MCF 10A (cell line): Measurements from ENCODE around the gene KLHL12. TPM values are rescaled to one million over a fixed set of nuclear protein-coding genes. Genes with fewer than 3 reads are reported as not detected.
A peak's percentile ranks its signal among the peaks of the same experiment; 100 is the strongest.

Experiments used
- BruUV-seq: library from RNA; stranded (reverse); fragments of 400-500 nt; replicated peaks from 2 replicates; lab custom pipeline; 2021; lab: Mats Ljungman, UMichigan
- CTCF ChIA-PET: fragments of 300-600 bp; sonication (Branson Sonifier 250); formaldehyde crosslinking; extraction: SDS; loops from one replicate; lab custom pipeline; 2021; ENCODE audit warnings: antibody characterized with exemption, inconsistent platforms; lab: Yijun Ruan, JAX
- POLR2A ChIA-PET: fragments of 300-600, 350-650 bp; sonication (Branson Sonifier 250); formaldehyde crosslinking; extraction: SDS; loops from one replicate; lab custom pipeline; 2020; ENCODE audit warnings: antibody characterized with exemption, inconsistent platforms; lab: Yijun Ruan, JAX
- DNase-seq: peaks from one replicate; pipeline ENCODE4 v3.0.0-alpha.2; 2018; ENCODE audit not compliant: unreplicated experiment
- H3K27ac Mint-ChIP-seq: one replicate; pipeline ENCODE4 v1.8.0; 2022; ENCODE audit warnings: mild to moderate bottlenecking, low read depth, mixed read lengths; ENCODE audit not compliant: unreplicated experiment
- H3K27me3 Mint-ChIP-seq: one replicate; pipeline ENCODE4 v1.8.0; 2022; ENCODE audit warnings: mixed read lengths; ENCODE audit not compliant: insufficient read depth, unreplicated experiment
- H3K36me3 Mint-ChIP-seq: one replicate; pipeline ENCODE4 v1.8.0; 2022; ENCODE audit warnings: mild to moderate bottlenecking, moderate library complexity, mixed read lengths; ENCODE audit not compliant: insufficient read depth, unreplicated experiment
- H3K4me1 Mint-ChIP-seq: one replicate; pipeline ENCODE4 v1.8.0; 2022; ENCODE audit warnings: mixed read lengths; ENCODE audit not compliant: insufficient read depth, unreplicated experiment
- H3K4me3 Mint-ChIP-seq: one replicate; pipeline ENCODE4 v1.8.0; 2022; ENCODE audit warnings: mild to moderate bottlenecking, moderate library complexity, mixed read lengths; ENCODE audit not compliant: unreplicated experiment
- H3K9me3 Mint-ChIP-seq: one replicate; pipeline ENCODE4 v1.8.0; 2022; ENCODE audit warnings: mixed read lengths; ENCODE audit not compliant: unreplicated experiment
- CTCF ChIP-seq: fragments of 200-600 bp; IDR thresholded peaks from one replicate; pipeline ENCODE4 v1.8.0; 2022; ENCODE audit warnings: antibody characterized with exemption, mild to moderate bottlenecking; ENCODE audit not compliant: unreplicated experiment
- intact Hi-C: fragments of 100-400 bp; cut with micrococcal nuclease; formaldehyde crosslinking; loops from 2 replicates; pipeline ENCODE4 v1.14.1; 2022
- total RNA-seq: library from RNA; stranded (reverse); gene quantifications from 2 replicates; pipeline ENCODE4 v1.2.3, GENCODE V29; 2022

Gene KLHL12
- total RNA-seq, 1 experiment from 2014 or later: 51.0 TPM

GRCh38 chr1:202961220-202961880 lies 34.3 kb upstream of the KLHL12 start:
- Mint-ChIP-seq H3K27ac (no peak overlapping the region), H3K36me3 (peaks cover 31% of the 10 kb centered on the region), H3K4me3 (no peak overlapping the region), H3K9me3 (no peaks in the 10 kb centered on the region), H3K27me3 (no peaks in the 10 kb centered on the region), H3K4me1 (peaks cover 51% of the 10 kb centered on the region)
- ChIA-PET CTCF (no interaction called here), POLR2A (interaction anchor here (1.2 to 1.8 kb wide), 4 partner anchors 9 to 156 kb away, joined by 3 to 9 read pairs (median 6); partner anchors contain the start of gene TMEM183A)
- intact Hi-C loops: no loop called here
- BruUV-seq: no TSS peak
- no peak for DNase-seq
- TF ChIP-seq CTCF: no peak

GRCh38 chr1:202959276-202959620 lies 32.2 kb upstream of the KLHL12 start:
- Mint-ChIP-seq H3K4me1 (peaks cover 47% of the 10 kb centered on the region), H3K36me3 (peaks cover 22% of the 10 kb centered on the region), H3K27me3 (no peaks in the 10 kb centered on the region), H3K27ac (peak overlapping the region; percentile 65), H3K9me3 (no peaks in the 10 kb centered on the region), H3K4me3 (peak overlapping the region; percentile 75)
- CTCF ChIA-PET: interaction anchor here (0.9 to 1.3 kb wide), 4 partner anchors 24 to 35 kb away, joined by 3 to 6 read pairs (median 4); no protein-coding TSS in a partner anchor
- POLR2A ChIA-PET: interaction anchor here (0.6 to 2.8 kb wide), 24 partner anchors 9 to 866 kb away, joined by 3 to 26 read pairs (median 4); partner anchors contain the start of genes CYB5R1, KDM5B, KLHL12 and PCAT6
- no peak for TF ChIP-seq CTCF
- DNase-seq: peak; percentile 86
- intact Hi-C loops: loop anchor here (2.0 kb wide), 1 partner anchor 32 kb away; the partner anchor contains the start of gene KLHL12
- no TSS peak for BruUV-seq

- Mint-ChIP-seq H3K9me3 (no peaks in the 10 kb centered on the region), H3K4me3 (peak overlapping the region; percentile 75), H3K36me3 (peaks cover 17% of the 10 kb centered on the region), H3K4me1 (peaks cover 52% of the 10 kb centered on the region), H3K27me3 (no peaks in the 10 kb centered on the region), H3K27ac (peak overlapping the region; percentile 65)
- POLR2A ChIA-PET: interaction anchor here (0.6 to 2.8 kb wide), 26 partner anchors 8 to 866 kb away, joined by 3 to 26 read pairs (median 4); partner anchors contain the start of genes CYB5R1, KDM5B, KLHL12 and PCAT6
- intact Hi-C loops: loop anchor here (2.0 kb wide), 1 partner anchor 32 kb away; the partner anchor contains the start of gene KLHL12
- CTCF ChIA-PET: interaction anchor here (0.6 to 1.3 kb wide), 3 partner anchors 29 to 40 kb away, joined by 3 to 6 read pairs (median 4); no protein-coding TSS in a partner anchor
- DNase-seq: no peak
- TF ChIP-seq CTCF: no peak
- TSS peak; percentile 89 for BruUV-seq
Measured at GRCh38 chr1:202958544-202959275, 31.7 kb upstream of the KLHL12 start.
